HG02610 (cell line): Measurements from ENCODE around the gene UBQLN1.
A peak's percentile ranks its signal among the peaks of the same experiment; 100 is the strongest.
"Not testable (repeated sequence)": the region's sequence is repeated elsewhere in the genome, so short reads cannot be mapped to it uniquely, and the experiment has no call there.

Experiments used
- ATAC-seq: cut with Tn5 transposase; IDR thresholded peaks from one replicate; pipeline ENCODE4 v1.9.1; 2021; ENCODE audit warnings: mild to moderate bottlenecking, moderate library complexity; ENCODE audit not compliant: unreplicated experiment

UBQLN1 gene

DNA sequence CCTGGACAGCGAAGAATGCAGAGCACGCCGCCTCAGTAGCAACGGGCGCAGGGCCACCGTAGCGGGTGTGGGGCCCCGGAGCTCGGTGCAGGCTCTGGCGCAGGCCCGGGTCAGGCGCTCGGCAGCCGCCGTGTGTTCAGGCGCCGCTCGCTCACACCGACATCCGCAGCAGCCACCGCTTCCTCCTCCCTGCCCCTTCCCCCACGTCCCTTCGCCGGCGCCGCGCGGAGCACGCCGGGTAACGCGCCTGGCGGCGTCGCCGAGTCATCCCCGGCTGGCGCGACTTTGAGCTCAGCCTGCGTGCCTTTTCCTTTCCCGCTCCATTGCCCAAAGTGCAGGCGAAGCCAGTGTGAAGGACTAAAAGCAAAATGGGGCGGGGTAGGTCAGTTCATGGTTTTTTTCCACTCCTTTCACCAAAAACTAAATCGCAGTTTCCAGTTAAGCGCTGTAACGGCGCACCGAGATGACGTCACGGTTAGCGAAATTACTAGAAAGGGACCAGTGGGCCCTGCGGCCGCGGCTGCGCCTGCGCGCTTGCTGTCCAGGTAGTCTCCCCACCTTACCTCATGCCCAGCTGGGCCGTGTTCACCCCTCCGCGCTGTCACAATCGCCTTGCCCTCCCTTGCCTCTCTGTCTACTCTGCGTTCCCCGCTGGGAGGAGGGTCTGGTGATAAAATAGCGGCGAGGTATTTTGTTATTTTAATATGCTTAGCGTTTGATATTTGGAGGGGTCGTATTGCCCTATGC lies at the start of gene UBQLN1:
TSS of gene UBQLN1 (minus strand) at position 191 of the 747 bp plus-strand sequence. CDS start 279 bp downstream, outside the sequence.
- ATAC-seq: peak; percentile 75

DNA sequence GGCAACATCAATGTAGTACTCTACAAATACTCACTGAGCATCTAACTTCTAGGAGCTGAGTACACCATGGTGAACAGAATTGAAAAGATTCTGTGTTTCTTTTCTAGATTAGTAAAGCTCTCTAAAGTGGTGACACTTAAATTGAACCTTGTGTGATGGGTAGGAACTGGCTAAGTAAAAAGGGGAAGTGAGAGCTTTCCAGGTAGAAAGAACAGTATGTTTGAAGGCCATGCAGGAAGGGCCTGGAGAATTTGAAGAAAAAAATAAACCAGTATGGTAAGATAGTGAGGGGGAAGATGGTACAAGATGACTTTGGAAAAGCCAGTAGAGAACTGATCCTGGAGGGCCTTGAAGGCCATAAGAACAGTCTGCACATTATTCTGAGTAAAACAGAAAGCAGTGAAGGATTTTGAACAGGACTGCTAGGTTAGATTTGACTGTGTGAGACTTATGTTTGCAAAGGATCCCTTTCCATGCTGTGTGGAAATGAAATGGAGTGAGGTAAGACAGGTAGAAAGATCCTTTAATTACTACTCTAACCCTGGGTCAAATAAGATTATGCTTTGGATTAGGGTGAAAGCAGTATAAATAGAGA lies 46.7 kb upstream of the UBQLN1 start:
- ATAC-seq: peak; percentile 75

DNA sequence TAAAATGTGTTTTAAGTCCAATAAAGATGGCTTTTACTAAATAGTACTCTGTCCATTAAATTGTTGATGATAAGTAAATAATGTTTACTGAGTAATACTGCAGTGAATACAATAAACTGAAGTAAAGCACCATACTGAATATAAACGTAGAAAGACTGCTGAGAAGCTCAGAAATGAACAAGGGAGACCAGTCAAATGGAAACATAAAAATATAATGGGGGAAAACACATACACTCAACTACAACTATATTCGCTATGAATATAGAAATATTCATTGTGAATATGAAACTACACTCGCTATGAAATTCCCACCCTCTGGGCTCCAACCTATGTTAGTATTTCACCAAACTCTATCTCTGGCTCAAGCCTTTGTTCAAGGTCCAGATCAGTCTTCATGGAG lies 41.9 kb upstream of the UBQLN1 start:
- ATAC-seq: peak; percentile 64

DNA sequence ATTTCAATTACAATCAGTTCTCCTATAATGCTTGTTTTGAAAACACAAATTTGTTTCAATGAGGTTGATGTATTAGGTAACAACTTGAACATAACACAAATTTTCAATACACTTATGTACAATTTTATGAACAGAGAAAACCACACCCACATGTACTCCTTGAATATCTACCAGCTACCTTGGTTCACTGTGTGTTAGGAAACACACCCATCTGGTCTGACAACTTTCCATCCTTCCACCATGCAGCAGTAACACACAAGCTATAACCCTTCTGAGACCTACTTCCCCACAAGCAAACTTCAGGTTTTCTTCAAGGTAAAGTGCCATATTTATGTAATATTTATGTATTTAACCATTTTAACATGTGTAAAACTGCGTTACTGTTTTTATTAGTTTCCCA lies 36.4 kb upstream of the UBQLN1 start:
- no peak for ATAC-seq

DNA sequence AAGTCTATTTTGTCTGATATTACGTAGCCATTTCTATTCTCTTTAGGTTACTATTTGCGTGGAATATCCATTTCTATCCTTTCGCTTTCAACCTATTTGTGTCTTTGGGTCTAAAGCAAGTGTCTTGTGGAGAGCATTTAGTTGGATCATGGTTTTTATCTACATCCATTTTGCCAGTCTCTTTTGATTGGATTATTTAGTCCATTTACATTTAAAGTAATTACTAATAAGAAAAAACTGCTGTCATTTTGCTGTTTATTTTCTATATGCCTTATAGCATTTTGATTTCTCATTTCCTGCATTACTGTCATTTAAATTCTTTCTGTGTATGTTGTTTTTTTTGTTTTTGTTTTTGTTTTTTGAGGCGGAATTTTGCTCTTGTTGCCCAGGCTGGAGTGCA lies 26.0 kb upstream of the UBQLN1 start:
- no peak for ATAC-seq

DNA sequence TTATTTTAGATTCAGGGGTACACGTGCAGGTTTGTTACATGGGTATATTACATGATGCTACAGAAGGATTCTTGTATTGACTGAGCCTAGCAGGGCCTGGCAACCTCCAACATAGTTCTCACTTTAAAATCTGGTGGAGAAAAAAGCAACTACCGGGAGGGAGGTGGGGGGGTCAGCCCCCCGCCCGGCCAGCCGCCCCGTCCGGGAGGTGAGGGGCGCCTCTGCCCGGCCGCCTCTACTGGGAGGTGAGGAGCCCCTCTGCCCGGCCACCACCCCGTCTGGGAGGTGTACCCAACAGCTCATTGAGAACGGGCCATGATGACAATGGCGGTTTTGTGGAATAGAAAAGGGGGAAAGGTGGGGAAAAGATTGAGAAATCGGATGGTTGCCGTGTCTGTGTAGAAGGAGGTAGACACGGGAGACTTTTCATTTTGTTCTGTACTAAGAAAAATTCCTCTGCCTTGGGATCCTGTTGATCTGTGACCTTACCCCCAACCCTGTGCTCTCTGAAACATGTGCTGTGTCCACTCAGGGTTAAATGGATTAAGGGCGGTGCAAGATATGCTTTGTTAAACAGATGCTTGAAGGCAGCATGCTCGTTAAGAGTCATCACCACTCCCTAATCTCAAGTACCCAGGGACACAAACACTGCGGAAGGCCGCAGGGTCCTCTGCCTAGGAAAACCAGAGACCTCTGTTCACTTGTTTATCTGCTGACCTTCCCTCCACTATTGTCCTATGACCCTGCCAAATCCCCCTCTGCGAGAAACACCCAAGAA lies 21.0 kb upstream of the UBQLN1 start:
- ATAC-seq: not testable (repeated sequence)

DNA sequence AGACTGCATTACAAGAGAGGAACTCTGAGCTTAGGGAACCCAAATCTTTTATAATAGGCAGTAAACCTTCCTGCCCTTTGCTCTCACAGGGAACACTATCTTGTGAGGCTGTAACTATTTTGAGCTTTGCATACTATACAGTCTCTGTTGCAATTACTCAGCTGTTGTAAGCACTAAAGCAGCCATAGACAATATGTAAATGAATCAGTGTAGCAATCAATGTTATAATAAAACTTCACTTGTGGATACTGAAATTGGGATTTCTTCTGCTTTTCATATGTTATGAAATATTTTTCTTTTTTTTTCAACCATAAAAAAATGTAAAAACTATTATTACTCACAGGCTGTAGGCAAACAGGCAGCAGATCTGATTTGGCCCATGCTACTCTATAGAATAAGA lies 16.7 kb upstream of the UBQLN1 start:
- no peak for ATAC-seq

DNA sequence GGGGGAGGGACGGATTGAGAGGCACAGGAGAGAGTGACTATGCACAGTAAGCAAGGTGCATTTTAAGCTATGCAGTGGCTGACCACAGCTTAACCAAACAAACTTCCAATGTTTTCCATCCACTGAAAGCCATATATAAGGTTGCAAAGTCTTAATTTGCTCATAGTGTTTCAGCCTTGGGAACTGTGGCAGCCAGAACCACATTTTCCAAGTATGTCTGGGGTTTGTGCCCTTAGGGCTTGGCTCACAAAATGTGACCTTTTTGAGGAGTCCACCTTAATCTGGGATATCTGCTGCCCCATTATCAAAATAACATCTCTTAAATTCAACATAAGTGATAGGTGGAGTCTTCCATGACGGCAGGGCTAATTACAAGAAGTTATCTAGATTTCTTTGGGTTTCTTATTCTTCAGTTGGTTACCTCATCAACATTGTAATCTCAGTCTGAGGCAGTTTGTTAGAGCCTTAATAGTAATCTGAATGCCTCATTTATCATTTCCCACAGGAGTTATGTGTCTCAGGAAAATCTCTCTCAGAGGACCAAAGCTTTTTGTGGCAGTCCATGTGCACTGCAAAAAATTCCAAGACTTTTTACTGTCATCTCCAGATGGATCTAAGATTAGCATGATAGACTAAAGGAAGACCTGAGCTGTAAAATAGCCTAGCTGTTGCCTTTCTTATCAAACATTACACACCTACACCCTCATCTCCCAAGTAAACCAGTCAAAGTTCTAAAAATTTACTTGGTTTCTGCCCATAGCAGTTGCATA lies 15.2 kb upstream of the UBQLN1 start:
- ATAC-seq: no peak

DNA sequence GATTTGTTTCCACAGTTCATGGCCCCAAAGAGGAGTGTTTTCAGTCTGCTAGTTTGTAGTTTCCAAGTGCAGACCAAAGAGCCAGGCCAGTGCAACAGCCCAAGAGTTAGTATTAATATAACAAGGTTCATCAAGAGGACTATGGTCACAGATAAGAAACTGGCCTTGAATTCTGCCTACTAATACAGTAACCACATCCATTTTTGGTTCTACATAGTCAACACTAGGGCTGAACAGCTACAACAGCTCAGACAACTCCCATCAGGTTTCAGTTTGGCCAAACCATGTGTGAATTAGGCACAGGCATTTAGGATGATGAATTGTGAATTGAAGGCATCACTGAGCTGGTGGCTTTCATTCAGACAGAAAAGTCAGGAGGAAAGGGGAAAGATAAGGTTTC lies 13.8 kb upstream of the UBQLN1 start:
- no peak for ATAC-seq

DNA sequence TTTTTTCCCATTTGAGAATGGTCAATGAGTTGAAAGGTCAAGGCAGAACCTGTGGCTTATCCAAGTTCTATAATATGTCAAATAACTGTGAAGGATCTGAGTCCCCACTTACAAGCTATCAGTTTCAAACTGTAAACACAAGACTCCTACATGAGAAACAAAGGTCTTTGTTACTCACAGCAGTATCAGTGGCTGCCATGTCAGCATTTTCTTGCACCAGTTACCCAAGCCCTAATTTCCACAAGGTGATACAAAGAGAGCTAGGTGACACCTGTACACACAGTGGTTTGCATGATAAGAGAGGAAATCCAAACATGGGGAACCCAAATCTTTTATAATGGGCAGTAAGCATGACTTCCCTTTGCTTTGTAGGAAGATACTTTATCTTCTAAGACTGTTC lies 8.0 kb upstream of the UBQLN1 start:
- no peak for ATAC-seq

DNA sequence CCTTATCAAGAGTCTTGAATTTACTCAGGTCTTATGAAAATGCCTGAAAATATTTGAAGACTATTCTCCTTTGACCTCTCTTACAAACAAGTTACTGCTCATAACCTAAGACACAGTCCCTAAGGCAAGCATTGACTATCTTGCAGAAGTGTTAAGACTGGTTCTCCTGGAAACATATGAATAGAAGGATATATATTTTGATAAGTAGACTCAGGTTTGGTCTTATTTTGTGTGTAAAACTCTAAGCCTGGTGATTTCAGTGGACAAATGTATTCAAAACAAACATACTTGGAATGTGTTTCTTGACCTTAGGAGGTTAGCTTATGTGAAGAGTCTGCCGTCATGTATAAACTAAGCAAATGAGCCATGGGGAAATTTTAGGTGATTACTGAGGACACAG lies 7.5 kb upstream of the UBQLN1 start:
- no peak for ATAC-seq

DNA sequence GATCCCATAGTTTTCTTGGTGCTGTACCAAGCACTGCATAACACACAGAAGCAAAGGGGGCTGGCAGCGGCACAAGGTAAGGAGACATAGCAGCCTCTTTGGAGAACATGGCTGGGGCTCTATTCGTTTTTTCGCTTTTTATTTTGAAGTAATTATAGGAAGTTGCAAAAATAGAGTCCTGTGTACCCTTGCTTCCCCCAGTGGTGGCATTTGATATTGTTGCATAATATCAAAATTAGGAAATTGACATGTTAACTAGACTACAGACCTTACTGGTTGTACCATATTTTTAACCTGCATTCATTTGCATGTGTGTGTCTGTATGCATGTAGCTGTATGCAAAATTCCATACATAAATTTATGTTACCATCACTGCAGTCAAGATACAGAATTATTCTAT lies 6.6 kb upstream of the UBQLN1 start:
- ATAC-seq: no peak

DNA sequence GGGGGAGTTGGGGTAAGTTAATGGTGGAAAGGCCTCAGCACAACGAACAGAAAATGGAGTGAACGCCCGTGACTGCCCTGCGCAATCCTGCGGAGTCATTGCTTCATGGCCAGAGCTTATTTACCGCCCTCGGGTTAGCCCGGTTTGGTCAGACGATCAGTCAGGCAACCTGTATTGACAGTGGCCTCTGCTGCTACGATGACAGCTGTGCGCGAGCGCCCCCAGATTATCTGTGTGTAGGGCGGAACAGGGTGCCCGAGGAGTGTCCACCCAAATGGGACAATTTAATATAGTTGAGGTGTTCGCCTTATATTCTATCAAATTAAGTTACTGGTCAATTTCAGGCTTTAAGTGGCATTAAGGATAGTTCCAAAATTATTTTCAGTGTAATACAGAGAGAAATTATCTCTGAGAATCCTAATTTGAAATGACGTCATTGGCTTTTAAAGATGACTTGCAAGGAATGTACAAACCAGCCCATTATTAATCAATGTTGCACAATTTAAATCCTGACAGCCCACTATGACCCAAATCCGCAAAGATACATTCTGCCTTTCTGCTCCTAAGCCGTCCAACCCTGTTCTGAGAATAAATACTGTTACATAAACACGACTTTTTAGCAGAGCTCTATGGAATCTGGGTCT lies 879 bp upstream of the UBQLN1 start:
- peak; percentile 38 for ATAC-seq

DNA sequence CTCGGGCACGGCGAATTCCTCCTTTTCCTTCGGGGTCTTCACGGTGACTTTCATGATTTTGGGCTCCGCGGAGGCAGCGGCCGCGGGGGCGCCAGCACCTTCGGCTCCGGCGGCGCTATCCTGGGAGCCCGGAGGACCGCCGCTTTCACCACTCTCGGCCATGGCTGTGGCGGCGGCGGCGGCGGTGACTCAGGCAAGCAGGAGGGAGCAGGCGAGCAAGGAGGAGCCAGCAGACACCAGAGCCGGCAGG lies 315 bp downstream of the UBQLN1 start:
- ATAC-seq: peak; percentile 42

DNA sequence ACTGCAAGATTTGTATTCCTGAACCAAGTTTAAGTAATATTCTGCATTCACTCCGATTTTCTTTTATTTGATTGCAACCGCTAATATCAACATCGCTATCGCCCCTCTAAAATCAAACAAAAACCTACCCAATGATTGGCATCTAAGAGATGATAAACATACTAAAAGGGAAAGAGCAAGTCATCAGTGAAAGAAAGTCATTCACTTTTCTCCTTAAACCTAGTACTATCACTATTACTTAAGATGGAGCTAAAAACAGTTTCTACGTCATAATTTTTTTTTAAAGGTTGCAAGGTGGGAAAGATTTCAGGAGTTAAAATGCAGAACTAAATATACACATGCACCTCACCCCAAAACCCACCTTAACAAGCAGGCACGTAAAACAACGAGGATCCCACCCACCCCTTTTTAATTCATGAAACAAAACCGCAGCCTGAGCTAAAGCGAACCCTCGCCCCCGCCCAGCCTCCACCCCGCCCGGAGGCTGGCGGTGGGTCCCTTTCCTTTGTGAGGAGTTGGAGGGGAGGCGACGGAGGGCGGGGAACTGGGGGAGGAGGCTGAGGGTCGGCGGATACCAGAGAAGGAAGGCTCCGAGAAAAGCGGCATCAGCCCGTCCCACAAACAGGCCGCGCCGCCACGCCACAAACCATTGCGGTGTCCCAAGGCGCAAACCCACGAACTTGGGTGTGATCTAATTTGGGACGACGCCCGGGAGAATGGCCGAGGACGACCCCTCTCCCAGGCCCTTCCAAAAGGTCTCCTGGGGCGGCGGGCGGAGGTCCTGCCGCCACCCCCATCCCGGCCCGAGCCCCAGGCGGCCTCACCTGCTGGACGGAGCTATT lies 861 bp downstream of the UBQLN1 start:
- ATAC-seq: peak; percentile 20

DNA sequence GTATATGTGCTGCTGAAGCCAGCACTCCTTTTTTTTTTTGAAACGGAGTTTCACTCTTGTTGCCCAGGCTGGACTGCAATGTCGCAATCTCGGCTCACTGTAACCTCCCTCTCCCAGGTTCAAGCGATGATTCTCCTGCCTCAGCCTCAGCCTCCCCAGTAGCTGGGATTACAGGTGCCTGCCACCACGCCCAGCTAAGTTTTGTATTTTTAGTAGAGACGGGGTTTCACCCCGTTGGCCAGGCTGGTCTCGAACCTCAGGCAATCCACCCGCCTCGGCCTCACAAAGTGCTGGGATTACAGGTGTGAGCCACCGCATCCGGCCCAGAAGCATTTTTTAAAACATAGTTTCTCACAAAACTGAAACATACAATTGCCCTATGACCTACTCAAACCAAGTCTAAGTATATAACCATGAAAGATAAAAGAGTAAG lies 2.5 kb downstream of the UBQLN1 start:
- ATAC-seq: not testable (repeated sequence)

DNA sequence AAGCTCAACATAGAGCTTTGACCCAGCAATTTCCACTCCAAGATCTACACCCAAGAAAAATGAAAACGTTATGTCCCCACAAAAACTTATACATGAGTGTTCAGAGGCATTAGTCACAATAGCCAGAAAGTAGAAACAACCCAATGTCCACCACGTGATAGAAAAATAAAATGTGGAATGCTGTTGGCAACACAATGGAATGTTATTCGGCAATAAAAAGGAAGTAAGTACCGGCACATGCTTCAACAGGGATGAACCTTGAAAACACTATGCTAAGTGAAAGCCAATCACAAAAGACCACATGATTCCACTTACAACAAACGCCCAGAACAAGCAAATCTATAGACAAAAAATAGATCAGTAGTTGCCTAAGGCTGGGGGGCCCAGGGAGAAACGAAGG lies 6.0 kb downstream of the UBQLN1 start:
- no peak for ATAC-seq

DNA sequence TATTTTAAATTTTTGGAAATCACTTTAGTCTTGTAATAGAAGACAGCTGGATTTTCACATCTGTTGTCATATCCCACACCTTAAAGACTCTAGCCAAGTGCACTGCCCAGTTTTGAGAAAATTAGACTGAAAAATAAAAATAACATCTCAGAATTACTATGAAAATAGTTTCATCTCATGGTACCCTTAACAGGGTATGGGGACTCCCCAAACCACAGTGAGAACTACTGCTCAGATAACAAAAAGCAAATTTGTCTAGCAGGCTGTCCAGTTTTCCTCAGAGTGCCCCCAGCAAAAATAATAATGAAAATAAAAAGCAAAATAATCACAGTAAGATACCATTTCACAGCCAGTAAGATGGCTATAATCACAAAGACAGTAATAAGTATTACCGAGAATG lies 6.5 kb downstream of the UBQLN1 start:
- ATAC-seq: no peak

DNA sequence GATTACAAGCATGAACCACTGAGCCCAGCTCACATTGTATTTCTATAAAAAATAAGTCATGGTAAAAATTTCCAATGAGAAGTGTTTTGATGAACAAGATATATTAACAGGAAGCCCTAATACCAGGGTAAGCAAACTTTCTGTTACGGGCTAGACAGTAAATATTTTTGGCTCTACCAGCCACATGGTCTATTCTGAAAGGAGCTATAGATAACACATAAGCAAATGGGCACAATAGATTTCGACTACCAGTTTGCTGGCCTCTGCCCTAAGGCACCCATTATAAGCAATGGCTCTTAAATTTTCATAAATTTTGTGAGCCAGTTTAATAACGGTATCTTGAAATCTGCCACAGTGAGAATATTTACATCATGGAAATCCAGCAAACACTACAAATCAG lies 8.1 kb downstream of the UBQLN1 start:
- ATAC-seq: no peak

DNA sequence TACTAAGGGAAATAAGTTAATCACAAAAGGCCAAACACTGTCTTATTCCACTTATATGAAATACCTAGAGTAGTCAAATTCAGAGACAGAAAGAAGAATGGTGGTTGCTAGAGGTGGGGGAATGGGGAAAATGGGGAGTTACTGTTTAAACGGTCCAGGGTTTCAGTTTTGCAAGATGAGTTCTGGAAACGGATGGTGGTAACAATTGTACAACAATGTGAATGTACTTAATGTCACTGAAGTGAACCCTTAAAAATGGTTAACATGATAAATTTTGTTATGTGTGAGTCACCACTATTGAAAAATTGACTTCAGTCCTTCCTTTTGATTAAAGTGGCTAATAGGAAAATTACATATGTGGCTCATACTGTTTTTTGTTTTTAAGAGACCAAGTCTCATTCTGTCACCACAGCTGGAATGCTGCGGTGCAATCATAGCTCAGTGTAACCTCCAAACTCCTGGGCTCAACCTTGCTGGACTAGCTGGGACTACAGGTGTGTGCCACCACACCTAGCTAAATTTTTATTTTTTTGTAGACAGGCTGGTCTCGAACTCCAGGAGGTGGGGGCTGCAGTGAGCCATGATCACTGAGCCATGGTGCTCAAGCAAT lies 8.7 kb downstream of the UBQLN1 start:
- no peak for ATAC-seq
